DND-41 (cell line): ENCODE measurements around the gene KIF25.

ENCODE experiments used
- CTCF ChIP-seq: IDR thresholded peaks from 2 replicates; pipeline ENCODE4 v1.5.1; 2012; ENCODE audit warnings: borderline replicate concordance, low read length, moderate library complexity, mild to moderate bottlenecking; ENCODE audit not compliant: poor library complexity, severe bottlenecking; ENCODE audit errors: extremely low read depth
- EZH2 ChIP-seq: IDR thresholded peaks from 3 replicates; pipeline ENCODE4 v1.6.1; 2012; ENCODE audit warnings: borderline replicate concordance, low read depth, mild to moderate bottlenecking, moderate library complexity, low read length, inconsistent platforms; ENCODE audit not compliant: severe bottlenecking

- TF ChIP-seq CTCF = no peak
- no peak for TF ChIP-seq EZH2
Observed at GRCh38 chr6:168031411-168031971, 34.0 kb downstream of the KIF25 start.
